Measurements from ENCODE around the gene ZNF621.
A peak's percentile ranks its signal among the peaks of the same experiment; 100 is the strongest.

The ZNF621 gene

DNA sequence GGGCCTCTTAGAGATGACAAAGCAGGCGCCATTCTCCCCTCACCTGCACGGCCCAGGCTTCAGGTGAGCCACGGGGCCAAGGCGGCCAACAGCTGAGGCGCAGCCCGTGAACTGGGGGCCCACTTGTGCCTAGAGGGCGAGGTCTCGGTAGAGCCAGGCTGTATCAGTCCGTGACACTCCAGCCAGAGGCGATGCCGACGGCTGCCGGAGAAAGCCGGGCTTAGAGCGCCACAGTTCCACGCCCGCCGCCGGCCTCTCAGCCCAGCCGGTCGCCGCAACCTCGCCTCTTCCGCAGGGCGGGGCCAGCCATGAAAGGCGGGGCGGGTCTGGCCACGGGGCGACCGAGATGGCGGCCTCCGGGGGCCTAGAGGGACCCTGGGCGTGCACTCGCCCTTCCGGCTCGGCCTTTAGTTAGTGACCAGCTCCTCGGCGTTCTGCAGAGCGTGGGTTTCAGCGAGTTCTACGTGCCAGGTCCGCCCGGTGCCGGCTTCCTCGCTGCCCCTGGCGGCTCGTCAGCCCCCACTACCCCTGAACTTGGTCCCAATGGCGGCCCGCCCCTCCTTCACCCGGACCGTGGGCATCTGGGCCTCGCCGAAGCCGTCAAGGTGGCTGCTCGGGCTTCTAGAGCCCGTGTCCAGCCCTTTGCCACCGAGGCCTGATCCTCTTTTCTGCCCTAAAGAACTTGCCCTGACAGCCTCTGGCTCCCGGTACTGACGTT is at the start of gene ZNF621:
ZNF621 (plus strand) TSS at position 393 of the 718 bp plus-strand sequence. CDS start 881 bp downstream, outside the sequence.
- peak within 1 kb of the TSS; percentile 85 for H3K4me3 Mint-ChIP-seq
- peaks cover 11% of the 10 kb centered on the region for H3K4me1 Mint-ChIP-seq
- H3K27me3 Mint-ChIP-seq: no peaks in the 10 kb centered on the region
- H3K36me3 Mint-ChIP-seq: peaks cover 22% of the 10 kb centered on the region
- peak; percentile 78 to 84 for DNase-seq (ENCODE audit: low spot score in 2 of 2)
- peak within 1 kb of the TSS; percentile 96 for H3K27ac Mint-ChIP-seq
- H3K9me3 Mint-ChIP-seq: no peaks in the 10 kb centered on the region
- peak; percentile 94 for ATAC-seq (ENCODE audit: low read depth)

GRCh38 chr3:40476478-40477470 is 48.0 kb upstream of the ZNF621 start, which contains the start of gene ZNF619:
Gene ZNF619 (plus strand): TSS chr3:40477122. CDS start chr3:40477980, 858 bp downstream.
- DNase-seq (ENCODE audit: low spot score in 2 of 2) (peak; percentile 61 to 68), ATAC-seq (ENCODE audit: low read depth) (peak; percentile 93)
- H3K4me3 Mint-ChIP-seq: peak within 1 kb of the TSS; percentile 95
- H3K27ac Mint-ChIP-seq: peak within 1 kb of the TSS; percentile 96
- peaks cover 20% of the 10 kb centered on the region for H3K4me1 Mint-ChIP-seq
- no peaks in the 10 kb centered on the region for H3K9me3 Mint-ChIP-seq
- H3K27me3 Mint-ChIP-seq: no peaks in the 10 kb centered on the region
- peaks cover 16% of the 10 kb centered on the region for H3K36me3 Mint-ChIP-seq

- Mint-ChIP-seq H3K36me3 (peaks cover 22% of the 10 kb centered on the region), H3K4me3 (peak overlapping the region; percentile 95), H3K27me3 (no peaks in the 10 kb centered on the region), H3K27ac (peak overlapping the region; percentile 96), H3K9me3 (no peaks in the 10 kb centered on the region), H3K4me1 (peaks cover 23% of the 10 kb centered on the region)
- DNase-seq (ENCODE audit: low spot score in 2 of 2) (no peak), ATAC-seq (ENCODE audit: low read depth) (no peak)
Measured at GRCh38 chr3:40477666-40478065, 47.1 kb upstream of the ZNF621 start.

DNA sequence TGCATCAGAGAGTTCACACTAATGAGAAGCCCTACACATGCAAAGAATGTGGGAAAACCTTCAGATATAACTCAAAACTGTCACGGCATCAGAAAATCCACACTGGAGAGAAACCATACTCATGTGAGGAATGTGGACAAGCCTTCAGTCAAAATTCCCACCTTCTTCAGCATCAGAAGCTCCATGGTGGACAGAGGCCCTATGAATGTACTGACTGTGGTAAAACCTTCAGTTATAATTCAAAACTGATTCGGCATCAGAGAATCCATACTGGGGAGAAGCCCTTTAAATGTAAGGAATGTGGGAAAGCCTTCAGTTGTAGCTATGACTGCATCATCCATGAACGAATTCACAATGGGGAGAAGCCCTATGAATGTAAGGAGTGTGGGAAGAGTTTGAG is 37.6 kb upstream of the ZNF621 start:
- ATAC-seq (ENCODE audit: low read depth) (no peak), DNase-seq (ENCODE audit: low spot score in 2 of 2) (no peak)
- Mint-ChIP-seq H3K27me3 (no peaks in the 10 kb centered on the region), H3K4me3 (no peak overlapping the region), H3K27ac (no peak overlapping the region), H3K36me3 (peaks cover 49% of the 10 kb centered on the region), H3K9me3 (peaks cover 13% of the 10 kb centered on the region), H3K4me1 (peaks cover 3% of the 10 kb centered on the region)

DNA sequence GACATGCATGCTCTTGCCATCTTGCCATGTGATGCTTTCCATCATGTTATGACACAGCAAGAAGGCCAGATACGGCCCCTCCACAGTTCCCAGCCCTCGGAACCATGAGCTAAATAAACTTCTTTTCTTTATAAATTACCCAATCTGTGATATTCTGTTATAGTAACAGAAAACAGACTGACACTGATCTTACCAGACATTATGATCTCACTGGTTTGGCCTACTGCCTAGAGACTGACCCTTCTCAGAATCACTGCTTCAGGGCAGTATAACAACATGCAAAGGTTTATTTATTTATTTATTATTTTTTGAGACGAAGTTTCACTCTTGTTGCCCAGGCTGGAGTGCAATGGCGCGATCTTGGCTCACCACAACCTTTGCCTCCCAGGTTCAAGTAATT is 33.8 kb upstream of the ZNF621 start:
- H3K27me3 Mint-ChIP-seq: no peaks in the 10 kb centered on the region
- no peak for DNase-seq (ENCODE audit: low spot score in 2 of 2)
- H3K9me3 Mint-ChIP-seq: peaks cover 13% of the 10 kb centered on the region
- no peak overlapping the region for H3K27ac Mint-ChIP-seq
- no peak overlapping the region for H3K4me3 Mint-ChIP-seq
- H3K36me3 Mint-ChIP-seq: peaks cover 39% of the 10 kb centered on the region
- no peaks in the 10 kb centered on the region for H3K4me1 Mint-ChIP-seq
- no peak for ATAC-seq (ENCODE audit: low read depth)

- H3K4me1 Mint-ChIP-seq: no peaks in the 10 kb centered on the region
- no peak for ATAC-seq (ENCODE audit: low read depth)
Measured at GRCh38 chr3:40494698-40495097, 30.1 kb upstream of the ZNF621 start.

DNA sequence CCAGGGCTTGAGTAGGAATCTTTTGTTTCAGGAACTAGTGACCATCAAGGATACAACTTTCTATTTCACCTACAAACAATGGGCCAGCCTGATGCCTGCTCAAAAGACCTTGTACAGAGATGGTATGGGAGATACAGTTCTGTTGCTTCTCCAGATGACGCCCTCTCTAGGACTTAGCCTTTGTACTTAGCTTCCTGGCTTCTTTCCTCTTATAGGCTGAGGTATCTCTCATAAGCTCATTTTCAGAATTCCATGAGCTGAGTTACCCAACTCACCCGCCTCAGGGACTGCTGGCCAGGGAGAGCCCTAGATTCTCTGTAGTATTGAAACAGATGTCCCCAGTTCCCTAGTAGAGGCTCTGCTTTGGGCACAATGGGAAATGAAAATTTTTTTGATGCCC is 27.5 kb upstream of the ZNF621 start:
- Mint-ChIP-seq H3K27ac (no peak overlapping the region), H3K36me3 (peaks cover 14% of the 10 kb centered on the region), H3K27me3 (no peaks in the 10 kb centered on the region), H3K4me3 (no peak overlapping the region), H3K9me3 (no peaks in the 10 kb centered on the region), H3K4me1 (no peaks in the 10 kb centered on the region)
- DNase-seq (ENCODE audit: low spot score in 2 of 2) (no peak), ATAC-seq (ENCODE audit: low read depth) (no peak)

More at GRCh38 chr3:40494698-40495097, 30.1 kb upstream of the ZNF621 start:
- H3K4me3 Mint-ChIP-seq: no peak overlapping the region
- DNase-seq (ENCODE audit: low spot score in 2 of 2): no peak
- no peaks in the 10 kb centered on the region for H3K27me3 Mint-ChIP-seq
- peaks cover 2% of the 10 kb centered on the region for H3K9me3 Mint-ChIP-seq
- no peak overlapping the region for H3K27ac Mint-ChIP-seq
- peaks cover 23% of the 10 kb centered on the region for H3K36me3 Mint-ChIP-seq

DNA sequence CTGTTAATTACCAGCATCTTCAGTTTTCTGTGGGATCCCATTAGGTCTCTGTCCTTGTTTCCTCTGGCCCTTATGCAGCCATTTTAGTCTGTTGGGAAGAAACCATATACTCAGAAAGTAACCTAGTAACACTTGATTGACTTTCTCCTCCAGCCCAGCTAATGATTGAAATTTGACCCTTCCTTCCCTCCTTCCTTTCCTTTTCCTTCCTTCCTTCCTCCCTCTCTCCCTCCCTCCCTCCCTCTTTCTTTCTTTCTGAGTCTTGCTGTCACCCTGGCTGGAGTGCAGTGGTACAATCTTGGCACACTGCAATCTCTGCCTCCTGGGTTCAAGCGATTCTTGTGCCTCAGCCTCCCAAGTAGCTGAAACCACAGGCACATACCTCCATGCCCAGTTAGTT is 24.8 kb upstream of the ZNF621 start:
- DNase-seq (ENCODE audit: low spot score in 2 of 2): no peak
- ATAC-seq (ENCODE audit: low read depth): no peak
- H3K4me3 Mint-ChIP-seq: no peak overlapping the region
- H3K4me1 Mint-ChIP-seq: no peaks in the 10 kb centered on the region
- H3K36me3 Mint-ChIP-seq: peaks cover 13% of the 10 kb centered on the region
- no peaks in the 10 kb centered on the region for H3K27me3 Mint-ChIP-seq
- peak overlapping the region; percentile 42 for H3K27ac Mint-ChIP-seq
- no peaks in the 10 kb centered on the region for H3K9me3 Mint-ChIP-seq

- no peak overlapping the region for H3K27ac Mint-ChIP-seq
- no peaks in the 10 kb centered on the region for H3K27me3 Mint-ChIP-seq
- peaks cover 10% of the 10 kb centered on the region for H3K36me3 Mint-ChIP-seq
- ATAC-seq (ENCODE audit: low read depth): no peak
- DNase-seq (ENCODE audit: low spot score in 2 of 2): no peak
- H3K4me1 Mint-ChIP-seq: peaks cover 3% of the 10 kb centered on the region
- no peak overlapping the region for H3K4me3 Mint-ChIP-seq
- H3K9me3 Mint-ChIP-seq: no peaks in the 10 kb centered on the region
Measured at GRCh38 chr3:40502034-40502433, 22.7 kb upstream of the ZNF621 start.

- no peak for ATAC-seq (ENCODE audit: low read depth)
- Mint-ChIP-seq H3K27ac (no peak overlapping the region), H3K36me3 (peaks cover 2% of the 10 kb centered on the region), H3K27me3 (no peaks in the 10 kb centered on the region), H3K4me3 (peak overlapping the region; percentile 90), H3K9me3 (no peaks in the 10 kb centered on the region), H3K4me1 (peaks cover 3% of the 10 kb centered on the region)
- no peak for DNase-seq (ENCODE audit: low spot score in 2 of 2)
Measured at GRCh38 chr3:40504636-40505430, 19.9 kb upstream of the ZNF621 start.

- H3K9me3 Mint-ChIP-seq: no peaks in the 10 kb centered on the region
- ATAC-seq (ENCODE audit: low read depth) (peak; percentile 93), DNase-seq (ENCODE audit: low spot score in 2 of 2) (peak; percentile 13 to 33)
- peak within 1 kb of the TSS; percentile 63 for H3K27ac Mint-ChIP-seq
- H3K4me1 Mint-ChIP-seq: peaks cover 3% of the 10 kb centered on the region
- no peaks in the 10 kb centered on the region for H3K27me3 Mint-ChIP-seq
- H3K36me3 Mint-ChIP-seq: peaks cover 7% of the 10 kb centered on the region
- peak within 1 kb of the TSS; percentile 90 for H3K4me3 Mint-ChIP-seq
Measured at GRCh38 chr3:40505599-40506462, 18.9 kb upstream of the ZNF621 start, which contains the start of gene ZNF620. Gene ZNF620 (plus strand): TSS chr3:40506039. CDS start chr3:40506353, 314 bp downstream.

- no peaks in the 10 kb centered on the region for H3K9me3 Mint-ChIP-seq
- peaks cover 4% of the 10 kb centered on the region for H3K4me1 Mint-ChIP-seq
- H3K4me3 Mint-ChIP-seq: no peak overlapping the region
- DNase-seq (ENCODE audit: low spot score in 2 of 2) (no peak), ATAC-seq (ENCODE audit: low read depth) (no peak)
- peaks cover 21% of the 10 kb centered on the region for H3K36me3 Mint-ChIP-seq
- H3K27me3 Mint-ChIP-seq: no peaks in the 10 kb centered on the region
- H3K27ac Mint-ChIP-seq: no peak overlapping the region
Measured at GRCh38 chr3:40511031-40511718, 13.6 kb upstream of the ZNF621 start.

Data from memory B cell (primary cell).